ENCODE measurements around the gene EVA1B. TPM values are rescaled to one million over a fixed set of nuclear protein-coding genes. Genes with fewer than 3 reads are reported as not detected.

Gene EVA1B
- total and polyA plus RNA-seq, 2 of the 4 experiments (the other 2 are of a cell fraction), result 49.8 to 64.6 TPM

DNA sequence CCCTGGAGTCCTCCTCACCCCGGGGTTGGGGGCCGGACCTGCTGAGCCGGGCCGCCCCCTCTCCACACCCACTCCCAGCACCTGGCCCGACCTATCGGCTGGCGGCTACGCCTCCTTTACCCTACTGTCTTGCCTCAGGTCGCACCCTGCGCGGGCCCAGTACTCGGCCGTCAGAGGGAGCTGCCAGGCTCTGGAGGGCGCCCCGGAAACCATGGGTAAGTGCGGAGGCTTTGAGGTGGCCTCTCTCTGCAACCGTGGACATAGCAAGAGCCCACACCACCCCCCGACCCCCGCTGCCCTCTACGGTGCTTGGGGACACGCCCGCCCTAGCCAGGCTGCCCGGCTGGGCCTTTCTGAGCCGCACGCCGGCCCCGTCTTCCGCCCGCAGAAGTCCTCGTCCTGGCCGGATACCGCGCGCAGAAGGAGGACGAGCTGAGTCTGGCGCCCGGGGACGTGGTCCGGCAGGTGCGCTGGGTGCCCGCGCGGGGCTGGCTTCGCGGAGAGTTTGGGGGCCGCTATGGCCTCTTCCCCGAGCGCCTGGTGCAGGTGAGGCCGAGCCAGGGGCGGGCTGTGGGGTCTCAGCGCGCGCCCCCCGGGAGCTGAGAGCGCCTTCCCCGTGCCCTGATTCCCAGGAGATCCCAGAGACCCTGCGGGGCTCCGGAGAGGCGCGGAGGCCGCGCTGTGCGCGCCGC is 17.1 kb downstream of the EVA1B start, which contains the start of gene SH3D21:
Gene SH3D21, plus strand, starts transcription at position 159 of the 692 bp plus-strand sequence. Its CDS starts 53 bp downstream, at position 212.
- H4K20me1 ChIP-seq (ENCODE audit: insufficient read depth, low read length), result 0 out of 2 replicates have a peak, but pooled peaks cover 3% of the 10 kb centered on the region
- H3K9me1 ChIP-seq (ENCODE audit: insufficient read depth, low read length), result peaks cover 8% of the 10 kb centered on the region
- H3K27me3 ChIP-seq (ENCODE audit: control insufficient read depth, insufficient read depth, low read length), result no peaks in the 10 kb centered on the region
- peaks cover 8% of the 10 kb centered on the region for H3K4me1 ChIP-seq (ENCODE audit: control insufficient read depth, insufficient read depth, low read length)
- peak within 1 kb of the TSS; percentile 7; the same call in 1 of the 2 replicates for H3K18ac ChIP-seq (ENCODE audit: low read depth, low read length)
- H2BK5ac ChIP-seq (ENCODE audit: low read depth, low read length, poor library complexity, severe bottlenecking), result peak within 1 kb of the TSS; percentile 67
- in situ Hi-C loops (cut with MboI; ENCODE audit: low sequenced_read_pairs), result no loop called here
- H2AFZ ChIP-seq (replicated peaks; ENCODE audit: low read length, poor library complexity), result peak within 1 kb of the TSS; percentile 97
- peak within 1 kb of the TSS; percentile 53; the same call in 1 of the 2 replicates for H4K91ac ChIP-seq (ENCODE audit: insufficient read depth, low read depth, low read length)
- dilution Hi-C loops (cut with HindIII; ENCODE audit: low sequenced_read_pairs, unreplicated experiment), result no loop called here
- peak within 1 kb of the TSS; percentile 99 for H2AK9ac ChIP-seq (replicated peaks; ENCODE audit: low read depth, low read length, poor library complexity)
- H3K9ac ChIP-seq (ENCODE audit: low read depth, low read length), result peak within 1 kb of the TSS; percentile 76
- WGBS, 2 experiments (ENCODE audit: extremely low coverage in 2 of 2, insufficient read length in 1 of 2), result 4% methylated on average over 21 of the region's 65 CpGs; no CpG with 5 or more reads in 1 of the 2 experiments
- H3K36me3 ChIP-seq (ENCODE audit: control insufficient read depth, insufficient read depth, low read length), result peaks cover 31% of the 10 kb centered on the region
- 0 out of 3 replicates have a peak within 1 kb of the TSS, but pooled peaks have one; percentile 7 for H2BK15ac ChIP-seq (ENCODE audit: low read depth, low read length)
- intact Hi-C loops (cut with micrococcal nuclease), result loop anchor here (2.0 kb wide), 1 partner anchor 114 kb away; no protein-coding TSS in a partner anchor
- no peak within 1 kb of the TSS for H3K56ac ChIP-seq (ENCODE audit: extremely low read depth, insufficient read depth, low read length)
- H4K5ac ChIP-seq (ENCODE audit: low read depth, low read length), result peak within 1 kb of the TSS; percentile 37; the same call in 1 of the 2 replicates
- H2AK5ac ChIP-seq (ENCODE audit: low read depth, low read length), result peak within 1 kb of the TSS; percentile 88
- no TSS peak for BruUV-seq (replicated peaks)
- H3K4me3 ChIP-seq (ENCODE audit: insufficient read depth, low read depth, low read length), result peak within 1 kb of the TSS; percentile 61
- ATAC-seq (ENCODE audit: low read depth), result peak; percentile 46
- peak within 1 kb of the TSS; percentile 80 for H3K4me2 ChIP-seq (ENCODE audit: low read depth, low read length)
- peak within 1 kb of the TSS; percentile 95 for H3K14ac ChIP-seq (replicated peaks; ENCODE audit: low read depth, low read length)
- no peak for DNase-seq
- H2BK120ac ChIP-seq (ENCODE audit: low read depth, low read length), result peak within 1 kb of the TSS; percentile 60; the same call in 1 of the 2 replicates
- H4K8ac ChIP-seq (ENCODE audit: low read depth in 2 of 2, low read length in 2 of 2), result peak within 1 kb of the TSS; percentile 7 to 87; a peak in 3 of 4 replicates
- peak within 1 kb of the TSS; percentile 91 for H3K23ac ChIP-seq (ENCODE audit: low read depth, low read length)
- peaks cover 22 to 54% of the 10 kb centered on the region in 2 experiments; a peak in 3 of 4 replicates for H3K79me1 ChIP-seq (ENCODE audit: low read depth in 1 of 2, low read length in 2 of 2)
- H2BK20ac ChIP-seq (ENCODE audit: low read depth, low read length), result no peak within 1 kb of the TSS
- TF ChIP-seq MAZ (IDR thresholded peaks at IDR 0.05; ENCODE audit: borderline replicate concordance, low read depth, low read length) (no peak), BHLHE40 (IDR thresholded peaks at IDR 0.05; ENCODE audit: low read depth, low read length) (no peak), RFX5 (IDR thresholded peaks at IDR 0.05; ENCODE audit: low read depth, low read length) (no peak), RAD21 (IDR thresholded peaks at IDR 0.05; ENCODE audit: low read length) (no peak), NFE2L2 (IDR thresholded peaks at IDR 0.05; ENCODE audit: low read depth, low read length) (no peak), CEBPB (IDR thresholded peaks at IDR 0.05; ENCODE audit: low read depth, low read length) (no peak), FOS (IDR thresholded peaks at IDR 0.05; ENCODE audit: low read depth, low read length) (no peak), POLR2A (IDR thresholded peaks at IDR 0.05; ENCODE audit: low read depth, low read length) (no peak)
- TF ChIP-seq, protein P1, sequence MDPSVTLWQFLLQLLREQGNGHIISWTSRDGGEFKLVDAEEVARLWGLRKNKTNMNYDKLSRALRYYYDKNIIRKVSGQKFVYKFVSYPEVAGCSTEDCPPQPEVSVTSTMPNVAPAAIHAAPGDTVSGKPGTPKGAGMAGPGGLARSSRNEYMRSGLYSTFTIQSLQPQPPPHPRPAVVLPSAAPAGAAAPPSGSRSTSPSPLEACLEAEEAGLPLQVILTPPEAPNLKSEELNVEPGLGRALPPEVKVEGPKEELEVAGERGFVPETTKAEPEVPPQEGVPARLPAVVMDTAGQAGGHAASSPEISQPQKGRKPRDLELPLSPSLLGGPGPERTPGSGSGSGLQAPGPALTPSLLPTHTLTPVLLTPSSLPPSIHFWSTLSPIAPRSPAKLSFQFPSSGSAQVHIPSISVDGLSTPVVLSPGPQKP (IDR thresholded peaks at IDR 0.05; ENCODE audit: borderline replicate concordance, low read depth, low read length), result no peak
- TF ChIP-seq, protein P2, sequence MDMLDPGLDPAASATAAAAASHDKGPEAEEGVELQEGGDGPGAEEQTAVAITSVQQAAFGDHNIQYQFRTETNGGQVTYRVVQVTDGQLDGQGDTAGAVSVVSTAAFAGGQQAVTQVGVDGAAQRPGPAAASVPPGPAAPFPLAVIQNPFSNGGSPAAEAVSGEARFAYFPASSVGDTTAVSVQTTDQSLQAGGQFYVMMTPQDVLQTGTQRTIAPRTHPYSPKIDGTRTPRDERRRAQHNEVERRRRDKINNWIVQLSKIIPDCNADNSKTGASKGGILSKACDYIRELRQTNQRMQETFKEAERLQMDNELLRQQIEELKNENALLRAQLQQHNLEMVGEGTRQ (IDR thresholded peaks at IDR 0.05; ENCODE audit: low read depth, low read length), result no peak
- CTCF ChIA-PET, result no interaction called here
- H3K27ac ChIP-seq (ENCODE audit: insufficient read depth, low read length), result peak within 1 kb of the TSS; percentile 47
- no peaks in the 10 kb centered on the region for H3K9me3 ChIP-seq (ENCODE audit: control insufficient read depth, insufficient read depth, low read length)
- POLR2A ChIA-PET (ENCODE audit: unreplicated experiment), result no interaction called here
- peak within 1 kb of the TSS; percentile 88 for H3K4ac ChIP-seq (ENCODE audit: low read depth, low read length)

Data from IMR-90 (cell line).